Activated gamma-delta T cell (primary cell): ENCODE data around the gene ASB16.
A peak's percentile ranks its signal among the peaks of the same experiment; 100 is the strongest.
"Not testable (repeated sequence)": the region's sequence is repeated elsewhere in the genome, so short reads cannot be mapped to it uniquely, and the experiment has no call there.

ENCODE experiments used
- DNase-seq: peaks from one replicate; lab custom pipeline; 2025; lab: John Stamatoyannopoulos, UW

ASB16 gene

GRCh38 chr17:44147812-44148211 lies 22.7 kb upstream of the ASB16 start:
- DNase-seq: no peak

GRCh38 chr17:44149066-44149465 lies 21.4 kb upstream of the ASB16 start:
- DNase-seq: not testable (repeated sequence)

- no peak for DNase-seq
Observed at GRCh38 chr17:44149750-44150329, 20.7 kb upstream of the ASB16 start.

DNA sequence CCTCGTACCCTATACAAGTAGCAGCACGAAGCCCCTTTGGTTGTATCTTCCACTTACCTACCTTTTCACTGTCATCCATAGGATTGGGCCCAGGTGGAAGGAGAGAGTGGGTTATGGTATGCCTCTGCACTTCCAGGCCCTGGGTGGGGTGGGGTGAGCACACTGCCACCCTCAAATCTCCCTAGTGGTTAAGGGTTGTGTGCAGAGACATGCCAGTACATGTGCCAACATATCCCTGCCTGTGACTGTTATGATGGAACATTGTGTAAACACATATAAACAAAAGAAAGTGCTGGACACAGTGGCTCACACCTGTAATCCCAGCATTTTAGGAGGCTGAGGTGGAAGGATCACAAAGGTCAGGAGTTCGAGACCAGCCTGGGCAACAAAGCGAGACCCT lies 17.6 kb upstream of the ASB16 start:
- no peak for DNase-seq

- DNase-seq: no peak
Observed at GRCh38 chr17:44155488-44155887, 15.0 kb upstream of the ASB16 start.

DNA sequence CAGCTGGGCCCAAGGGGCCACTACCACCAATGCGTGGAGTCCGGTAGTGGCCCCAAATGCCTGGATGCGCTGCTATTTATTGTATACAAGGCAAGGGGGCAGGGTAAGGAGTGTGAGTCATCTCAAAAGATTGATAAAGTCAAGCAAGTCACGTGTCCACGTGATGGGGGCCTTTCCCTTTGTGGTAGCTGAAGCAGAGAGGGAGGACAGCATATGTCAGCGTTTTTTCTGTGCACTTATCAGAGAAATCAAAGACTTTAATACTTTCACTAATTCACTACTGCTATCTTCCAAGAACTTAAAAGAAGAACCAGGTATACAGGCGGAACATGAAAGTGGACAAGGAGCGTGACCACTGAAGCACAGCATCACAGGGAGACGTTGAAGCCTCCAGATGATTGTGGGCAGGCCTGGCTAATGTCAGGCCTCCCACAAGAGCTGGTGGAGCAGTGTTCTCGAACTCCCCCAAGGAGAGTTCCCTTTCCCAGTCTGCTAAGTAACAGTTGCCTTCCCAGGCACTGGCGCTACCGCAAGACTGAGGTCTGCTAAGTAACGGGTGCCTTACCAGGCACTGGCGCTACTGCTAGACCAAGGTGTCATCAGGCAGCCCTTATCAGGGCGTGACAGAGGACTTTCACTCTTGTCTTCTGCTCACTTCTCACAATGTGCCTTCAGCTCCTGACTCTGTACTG lies 10.8 kb upstream of the ASB16 start:
- DNase-seq: no peak

- no peak for DNase-seq
Observed at GRCh38 chr17:44164476-44164875, 6.0 kb upstream of the ASB16 start.

DNA sequence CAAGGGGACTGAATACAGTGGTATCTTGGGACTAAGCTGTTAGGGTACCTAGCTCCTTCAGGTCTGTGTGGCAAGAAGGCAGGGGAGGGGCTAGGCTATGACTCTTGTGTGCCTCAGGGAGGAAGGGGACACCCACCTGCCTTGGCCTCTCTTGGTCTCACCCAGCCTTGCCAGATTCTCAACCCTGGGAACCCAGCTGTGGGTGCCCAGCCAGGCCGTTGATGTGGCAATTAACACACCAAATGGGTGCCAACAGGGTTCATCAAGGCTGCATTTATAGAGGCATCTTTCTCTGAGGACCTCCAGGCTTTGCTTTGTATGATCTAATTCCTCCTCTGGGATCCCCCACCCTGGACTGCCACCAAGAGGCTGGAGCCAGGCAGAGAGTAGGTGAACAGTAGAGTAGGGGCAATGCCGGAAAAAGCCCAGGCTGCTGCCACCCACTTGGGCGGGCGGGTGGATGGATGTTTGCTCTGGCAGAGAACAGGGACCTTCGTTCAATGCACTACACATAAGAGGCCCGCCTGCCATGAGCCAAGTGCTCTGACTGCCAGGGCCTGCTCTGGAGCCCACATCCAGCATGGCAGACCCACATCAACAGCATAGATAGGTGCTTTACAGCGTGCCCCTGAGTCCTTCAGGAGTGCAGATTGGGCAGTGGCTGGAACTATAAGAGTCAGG lies 3.2 kb upstream of the ASB16 start:
- DNase-seq: no peak

- no peak for DNase-seq
Observed at GRCh38 chr17:44170135-44170498, 387 bp upstream of the ASB16 start.

- no peak for DNase-seq
Observed at GRCh38 chr17:44171931-44172455, 1.5 kb downstream of the ASB16 start.

DNA sequence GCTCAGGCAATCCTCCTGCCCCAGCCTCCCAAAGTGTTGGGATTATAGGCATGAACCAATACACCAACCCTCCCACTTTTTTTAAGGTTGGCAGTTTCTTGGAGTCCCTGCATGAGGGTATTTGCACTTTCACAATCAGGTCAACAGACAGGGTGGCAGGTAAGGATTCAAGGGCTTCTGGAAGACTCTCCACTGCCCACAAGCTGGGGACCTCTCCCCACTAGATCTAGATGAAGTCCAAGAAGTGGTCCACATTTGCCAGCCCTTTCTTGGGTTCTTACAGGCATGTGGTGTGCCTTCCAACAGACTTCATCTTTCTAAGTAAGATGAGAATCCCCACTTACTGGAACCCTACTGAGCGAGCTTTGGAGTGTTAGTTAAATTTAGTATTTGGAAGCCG lies 3.9 kb downstream of the ASB16 start:
- DNase-seq: no peak

- no peak for DNase-seq
Observed at GRCh38 chr17:44176257-44176656, 5.8 kb downstream of the ASB16 start.

GRCh38 chr17:44176671-44177501 lies 6.4 kb downstream of the ASB16 start:
- DNase-seq: no peak

DNA sequence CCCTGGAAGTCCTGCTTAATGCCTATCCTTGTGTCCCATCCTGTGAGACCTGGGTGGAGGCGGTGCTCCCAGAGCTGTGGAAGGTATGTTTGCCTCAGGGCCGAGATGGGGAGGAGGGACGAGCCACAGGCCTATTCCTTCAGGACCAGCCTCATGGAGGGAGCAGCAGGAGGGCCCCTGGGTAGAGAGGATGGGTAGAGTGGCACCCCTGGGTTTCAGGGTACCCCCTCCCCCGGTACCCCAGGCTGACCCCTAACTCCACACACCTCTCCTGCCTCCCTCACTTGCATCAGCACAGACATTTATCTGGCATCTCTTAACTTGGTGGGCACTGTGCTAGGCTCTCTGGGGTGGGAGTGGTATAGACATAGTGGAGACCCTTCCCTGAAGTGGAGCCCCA lies 7.1 kb downstream of the ASB16 start:
- no peak for DNase-seq

GRCh38 chr17:44178133-44178532 lies 7.6 kb downstream of the ASB16 start:
- no peak for DNase-seq

GRCh38 chr17:44183024-44183423 lies 12.5 kb downstream of the ASB16 start:
- no peak for DNase-seq

DNA sequence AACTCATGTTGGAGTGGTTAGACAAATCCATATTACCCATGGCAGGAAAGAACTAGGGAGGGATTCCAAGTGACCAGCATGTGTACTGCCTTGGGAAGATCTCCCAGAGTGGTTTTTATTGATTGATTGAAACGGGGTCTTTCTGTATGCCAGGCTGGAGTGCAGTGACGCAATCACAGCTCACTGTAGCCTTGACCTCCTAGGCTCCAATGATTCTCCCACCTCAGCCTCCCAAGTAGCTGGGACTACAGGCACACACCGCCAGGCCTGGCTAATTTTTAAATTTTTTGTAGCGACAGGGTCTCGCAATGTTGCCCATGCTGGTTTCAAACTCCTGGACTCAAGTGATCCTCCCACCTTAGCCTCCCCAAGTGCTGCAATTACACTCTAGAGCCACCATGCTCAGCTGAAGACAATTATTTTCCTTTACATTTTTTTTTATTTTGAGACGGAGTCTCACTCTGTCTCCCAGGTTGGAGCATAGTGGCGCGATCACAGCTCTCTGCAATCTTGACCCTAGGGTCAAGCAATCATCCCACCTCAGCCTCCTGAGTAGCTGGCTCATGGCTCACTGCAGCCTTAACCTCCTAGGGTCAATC lies 13.8 kb downstream of the ASB16 start:
- DNase-seq: no peak

GRCh38 chr17:44186307-44187130 lies 16.0 kb downstream of the ASB16 start, which contains the start of gene TMUB2:
Gene TMUB2 (plus strand): TSS chr17:44186972. CDS start chr17:44187709, 737 bp downstream.
- peak; percentile 92 for DNase-seq

- peak; percentile 60 for DNase-seq
Observed at GRCh38 chr17:44187131-44187899, 16.8 kb downstream of the ASB16 start.
